Esophagus muscularis mucosa (tissue), 4 donors: ENCODE measurements around the gene ABCC4.

Source experiments
- CTCF ChIP-seq, 3 experiments: fragments of 200-600 bp in 2 of 3; fragments of 450-650 bp in 1 of 3; sonication (generic) in 2 of 3; IDR thresholded peaks; one replicate each; pipeline ENCODE4 v1.5.1; 2017 to 2019; ENCODE audit warnings: antibody characterized with exemption in 3 of 3, mild to moderate bottlenecking in 2 of 3, moderate library complexity in 1 of 3
- EP300 ChIP-seq: sonication (generic); formaldehyde crosslinking; IDR thresholded peaks from one replicate; pipeline ENCODE4 v1.6.1; 2017; ENCODE audit warnings: antibody characterized with exemption
- POLR2A ChIP-seq: fragments of 450-650 bp; IDR thresholded peaks from one replicate; pipeline ENCODE4 v1.6.1; 2017; ENCODE audit warnings: antibody characterized with exemption, moderate library complexity, mild to moderate bottlenecking, low read depth
- POLR2AphosphoS5 ChIP-seq, 2 donors: sonication (generic); formaldehyde crosslinking; IDR thresholded peaks; one replicate each; pipeline ENCODE4 v1.6.1; 2017; ENCODE audit warnings: antibody characterized with exemption in 2 of 2

GRCh38 chr13:95136638-95137037 is 164.6 kb downstream of the ABCC4 start:
- no peak for TF ChIP-seq POLR2A
- no peak for TF ChIP-seq CTCF (IDR thresholded peaks at IDR 0.05)
- TF ChIP-seq EP300 = no peak
- no peak for TF ChIP-seq POLR2AphosphoS5 (IDR thresholded peaks at IDR 0.05)
